ENCODE data around the gene ARHGAP21. TPM values are rescaled to one million over a fixed set of nuclear protein-coding genes. Genes with fewer than 3 reads are reported as not detected.

ARHGAP21 gene
- total and polyA plus RNA-seq, 9 of the 15 experiments (the other 6 are each of a cell fraction or from before 2014, with no cell fraction given) = 13.6 to 145 (median 60.8) TPM

DNA sequence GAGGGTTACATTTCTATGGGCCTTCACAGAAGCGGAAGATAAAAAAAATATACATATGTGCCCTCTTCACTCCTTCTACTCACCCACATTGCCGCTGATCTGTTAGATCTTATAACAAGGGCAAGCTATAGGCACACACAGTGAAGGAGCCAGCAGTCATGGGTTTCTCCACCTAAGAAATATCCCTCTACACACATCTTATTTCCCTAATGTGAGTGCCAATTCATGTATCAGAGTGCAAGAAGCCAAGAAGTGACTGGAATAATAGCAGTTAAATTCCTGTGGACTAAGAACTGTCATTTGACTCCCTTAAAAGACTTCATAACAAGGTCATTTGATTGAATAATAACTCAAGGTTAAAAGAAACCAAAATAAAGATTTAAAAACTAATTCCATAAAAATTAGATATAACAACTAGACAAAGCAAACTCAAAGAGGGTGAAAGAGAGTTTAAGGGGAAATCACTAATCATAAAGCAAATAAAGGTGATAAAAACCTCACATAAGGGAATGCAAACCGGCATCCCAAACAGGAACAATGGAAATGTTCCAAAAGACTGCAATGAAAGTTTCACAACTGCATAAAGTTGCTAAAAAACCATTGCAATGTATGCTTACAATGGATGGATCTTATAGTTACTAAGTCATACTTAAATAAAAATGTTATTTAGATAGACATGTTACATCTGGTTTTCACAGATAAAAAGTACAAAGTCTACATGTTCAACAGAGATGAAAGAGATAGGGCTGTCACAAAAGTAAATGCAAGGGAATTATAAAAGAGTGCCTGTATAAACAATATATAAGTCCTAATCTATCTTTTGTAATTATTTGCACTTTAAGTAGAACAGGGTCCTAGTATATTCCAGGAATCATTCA is 42.8 kb downstream of the ARHGAP21 start:
- no peaks in the 10 kb centered on the region; the same call in 2 of the 3 replicates for H3K36me3 ChIP-seq (ENCODE audit: control insufficient read depth, insufficient read depth, low read length)
- no peaks in the 10 kb centered on the region for H3K27me3 ChIP-seq (ENCODE audit: control insufficient read depth in 2 of 2, insufficient read depth in 2 of 2, low read length in 2 of 2)
- no peaks in the 10 kb centered on the region for H4K20me1 ChIP-seq (replicated peaks; ENCODE audit: control insufficient read depth, insufficient read depth, low read length)
- H3K9ac ChIP-seq (ENCODE audit: insufficient read depth in 1 of 2, low read depth in 2 of 2, low read length in 2 of 2) = peak overlapping the region in 1 of 2 experiments; percentile 74; a peak in 2 of 4 replicates
- CTCF ChIA-PET (ENCODE audit: low intra/inter-chr PET ratio) = interaction anchor here (0.5 kb wide), 1 partner anchor 283 kb away, joined by 3 read pairs; no protein-coding TSS in a partner anchor
- H3K79me2 ChIP-seq (ENCODE audit: control insufficient read depth, insufficient read depth, low read length) = peaks cover 92% of the 10 kb centered on the region
- H3K27ac ChIP-seq (ENCODE audit: extremely low read depth, low read depth, low read length) = peak overlapping the region; percentile 76
- no peak for FAIRE-seq
- ATAC-seq = peak; percentile 58
- intact Hi-C loops (cut with micrococcal nuclease) (no loop called here), in situ Hi-C loops (cut with MboI) (no loop called here)
- no peaks in the 10 kb centered on the region for H3K9me1 ChIP-seq (ENCODE audit: control insufficient read depth, insufficient read depth, low read length)
- BruUV-seq (replicated peaks) = TSS peak; percentile 31
- peaks cover 7% of the 10 kb centered on the region for H3K9me3 ChIP-seq (replicated peaks; ENCODE audit: control insufficient read depth, insufficient read depth, low read depth, low read length)
- H3K4me3 ChIP-seq = no peak overlapping the region
- H2AFZ ChIP-seq (ENCODE audit: low read depth, low read length) = peak overlapping the region; percentile 53
- H3K4me1 ChIP-seq (replicated peaks in 1 of 2; ENCODE audit: control insufficient read depth in 2 of 2, insufficient read depth in 2 of 2, low read length in 2 of 2) = peaks cover 1 to 19% of the 10 kb centered on the region in 2 experiments; a peak in 4 of 5 replicates
- WGBS (ENCODE audit: insufficient coverage, low coverage, missing lambda C conversion rate) = 56% methylated on average over 3 of the region's 3 CpGs
- POLR2A ChIA-PET = interaction anchor here (1.2 kb wide), 1 partner anchor 20 kb away, joined by 3 read pairs; no protein-coding TSS in a partner anchor
- peak overlapping the region; percentile 57; the same call in 1 of the 2 replicates for H3K4me2 ChIP-seq (ENCODE audit: insufficient read depth, low read length)
- DNase-seq (ENCODE audit: extremely low read depth in 1 of 4, low spot score in 3 of 4) = no peak
- no peak for TF ChIP-seq PTBP1 (IDR thresholded peaks at IDR 0.05; ENCODE audit: low read depth, low read length)
- no peak for TF ChIP-seq MTF1 (CRISPR knock-in tag; IDR thresholded peaks at IDR 0.05; ENCODE audit: borderline replicate concordance)
- no peak for TF ChIP-seq HNRNPL (IDR thresholded peaks at IDR 0.05; ENCODE audit: low read depth, low read length)
- no peak for TF ChIP-seq NFYB (IDR thresholded peaks at IDR 0.05; ENCODE audit: extremely low read depth, insufficient read length)
- no peak for TF ChIP-seq ZNF436 (CRISPR knock-in tag; IDR thresholded peaks at IDR 0.05)
- TF ChIP-seq DPF2 (IDR thresholded peaks at IDR 0.05) = peak; percentile 64; the same call in 1 of the 2 replicates
- 0 out of 2 replicates have a peak, but pooled peaks have one; percentile 54 for TF ChIP-seq GATAD2B (IDR thresholded peaks at IDR 0.05; ENCODE audit: borderline replicate concordance)
- no peak for TF ChIP-seq ZNF707 (CRISPR knock-in tag; conservative IDR thresholded peaks at IDR 0.05)
- TF ChIP-seq JUNB (CRISPR knock-in tag; conservative IDR thresholded peaks at IDR 0.05) = no peak
- TF ChIP-seq ZNF507 (tag; conservative IDR thresholded peaks at IDR 0.05) = no peak
- no peak for TF ChIP-seq CBFA2T2 (conservative IDR thresholded peaks at IDR 0.05)
- peak; percentile 42; the same call in 1 of the 2 replicates for TF ChIP-seq SMARCE1 (IDR thresholded peaks at IDR 0.05)
- no peak for TF ChIP-seq TFAM (CRISPR knock-in tag; conservative IDR thresholded peaks at IDR 0.05)
- no peak for TF ChIP-seq POLR2A (conservative IDR thresholded peaks at IDR 0.05)
- TF ChIP-seq HDAC1 (IDR thresholded peaks at IDR 0.05) = no peak
- TF ChIP-seq RCOR1 (IDR thresholded peaks at IDR 0.05; ENCODE audit: borderline replicate concordance in 1 of 2, low read depth in 2 of 2, low read length in 2 of 2) = no peak
- TF ChIP-seq PHF8 (IDR thresholded peaks at IDR 0.05; ENCODE audit: borderline replicate concordance, low read length) = 0 out of 2 replicates have a peak, but pooled peaks have one; percentile 4
- 0 out of 2 replicates have a peak, but pooled peaks have one; percentile 50 for TF ChIP-seq ARID3A (IDR thresholded peaks at IDR 0.05; ENCODE audit: borderline replicate concordance, low read depth, low read length)
- no peak for TF ChIP-seq HIVEP1 (CRISPR knock-in tag; IDR thresholded peaks at IDR 0.05)
- peak; percentile 33; the same call in 1 of the 2 replicates for TF ChIP-seq TCF3 (CRISPR knock-in tag; IDR thresholded peaks at IDR 0.05)
- no peak for TF ChIP-seq MED1 (CRISPR knock-in tag; IDR thresholded peaks at IDR 0.05; ENCODE audit: borderline replicate concordance)
- no peak for TF ChIP-seq ATF7 (IDR thresholded peaks at IDR 0.05)
- TF ChIP-seq ZNF253 (CRISPR knock-in tag; conservative IDR thresholded peaks at IDR 0.05) = no peak
- TF ChIP-seq SMARCA4 (IDR thresholded peaks at IDR 0.05) = peak; percentile 69
